GM18519 (cell line): ENCODE data around the gene SLC35C1.

Source experiments
- ATAC-seq: cut with Tn5 transposase; IDR thresholded peaks from one replicate; pipeline ENCODE4 v1.9.1; 2021; ENCODE audit warnings: mild to moderate bottlenecking, moderate library complexity; ENCODE audit not compliant: unreplicated experiment, low FRiP score

SLC35C1 gene

DNA sequence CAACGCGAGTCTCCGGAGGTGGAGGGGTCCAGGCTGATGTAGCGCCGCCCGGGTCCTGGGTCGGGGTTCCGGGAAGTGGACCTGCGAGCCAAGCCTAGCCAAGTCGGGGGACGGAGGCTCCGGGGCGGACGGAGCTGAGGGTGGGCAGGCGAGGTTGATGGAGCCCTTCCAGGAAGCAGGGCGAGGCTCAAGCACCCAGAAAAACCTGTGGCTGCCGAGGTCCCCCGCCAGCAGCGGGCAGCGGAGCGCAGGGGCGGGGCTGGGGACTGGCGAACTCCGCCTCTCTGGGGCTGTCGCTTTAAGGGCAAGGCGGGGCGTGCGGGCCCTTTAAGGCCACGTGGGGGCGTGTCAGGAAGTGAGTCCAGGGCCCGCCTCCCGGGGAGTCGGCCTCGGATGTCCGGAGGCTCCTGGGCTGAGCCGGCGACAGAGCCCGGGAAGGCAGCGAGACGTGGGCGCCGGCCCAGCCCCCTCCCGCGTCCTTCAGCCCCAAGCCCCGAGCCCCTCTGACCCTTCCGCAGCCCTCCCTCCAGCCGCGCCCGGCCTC, at the start of gene SLC35C1:
Gene SLC35C1, plus strand, starts transcription at position 389 of the 544 bp plus-strand sequence. CDS start 653 bp downstream, outside the sequence.
- ATAC-seq, result peak; percentile 80

DNA sequence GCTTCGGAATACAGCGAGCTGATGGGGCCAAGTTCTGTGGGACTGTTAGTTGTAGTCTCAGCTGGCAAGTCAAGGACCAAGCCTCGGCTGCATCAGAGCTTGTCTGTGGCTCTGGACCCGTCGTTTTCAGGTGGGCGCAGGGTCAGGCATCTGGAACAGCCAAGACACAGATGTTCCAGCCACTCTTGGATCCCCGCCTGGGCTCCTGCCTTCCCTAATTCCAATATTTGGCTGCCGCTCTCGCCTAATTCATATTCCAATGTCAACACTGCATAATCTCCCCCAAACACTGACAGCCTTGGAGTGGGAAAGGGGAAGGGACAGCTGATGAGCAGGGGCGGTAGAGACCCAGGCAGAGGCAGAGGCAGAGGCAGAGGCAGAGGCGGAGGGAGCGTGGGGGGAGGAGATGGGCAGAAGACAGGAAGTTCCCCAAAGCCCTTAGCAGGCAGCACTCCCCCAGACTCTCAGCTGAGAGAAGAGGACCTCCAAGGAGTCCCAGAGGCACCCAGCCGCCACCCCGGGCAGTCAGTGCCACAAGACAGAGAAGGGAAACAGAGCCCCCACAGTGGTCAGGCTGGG, 49.6 kb upstream of the SLC35C1 start:
- ATAC-seq, result no peak

DNA sequence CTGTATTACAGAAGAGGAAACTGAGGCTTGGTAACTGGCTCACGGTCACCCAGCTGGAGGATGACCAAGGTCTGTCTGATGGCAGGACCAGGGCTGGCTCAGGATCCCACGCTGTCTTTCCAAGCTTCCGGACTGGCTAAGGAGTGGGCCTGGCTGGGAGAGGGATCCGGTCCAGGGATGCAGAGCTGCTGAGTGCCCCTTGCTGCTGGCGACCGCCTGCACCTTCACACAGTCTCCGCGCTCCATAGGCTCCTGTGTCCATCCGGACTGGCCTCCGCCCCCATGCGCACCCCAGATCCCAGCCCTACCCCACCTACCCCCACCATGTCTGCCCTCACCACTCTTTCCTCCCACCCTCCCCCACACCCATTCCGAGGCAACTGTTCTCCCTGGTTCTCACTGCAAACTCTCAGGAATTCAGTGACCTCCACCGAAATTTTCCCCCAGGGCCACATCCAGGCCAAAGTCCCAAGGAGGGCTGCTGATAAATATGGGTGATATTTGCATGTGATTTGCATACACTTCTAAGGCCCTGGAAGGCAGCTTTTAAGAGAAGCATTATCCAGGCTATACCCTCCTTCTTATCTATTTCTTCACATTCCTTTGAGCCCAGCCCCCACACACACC, 48.5 kb upstream of the SLC35C1 start:
- no peak for ATAC-seq

DNA sequence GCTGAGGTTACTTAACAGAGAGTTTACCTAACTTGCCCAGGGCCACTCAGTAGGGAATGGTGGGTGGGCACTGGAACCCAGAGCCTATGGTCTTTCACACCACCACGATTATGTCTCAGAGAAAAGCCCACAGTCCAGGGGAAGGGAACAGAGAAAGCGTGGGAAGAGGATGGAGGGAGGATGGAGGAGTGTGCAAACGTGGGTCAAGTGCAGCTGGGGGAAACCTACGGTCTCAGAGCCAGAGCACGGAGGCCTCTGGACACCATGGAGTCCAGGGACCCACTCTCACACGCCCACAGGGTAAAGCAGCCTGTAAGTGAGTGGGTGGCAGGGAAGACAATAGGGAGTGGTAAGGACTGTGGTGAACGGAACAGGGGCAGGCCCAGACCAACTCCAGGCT, 47.3 kb upstream of the SLC35C1 start:
- ATAC-seq, result no peak

DNA sequence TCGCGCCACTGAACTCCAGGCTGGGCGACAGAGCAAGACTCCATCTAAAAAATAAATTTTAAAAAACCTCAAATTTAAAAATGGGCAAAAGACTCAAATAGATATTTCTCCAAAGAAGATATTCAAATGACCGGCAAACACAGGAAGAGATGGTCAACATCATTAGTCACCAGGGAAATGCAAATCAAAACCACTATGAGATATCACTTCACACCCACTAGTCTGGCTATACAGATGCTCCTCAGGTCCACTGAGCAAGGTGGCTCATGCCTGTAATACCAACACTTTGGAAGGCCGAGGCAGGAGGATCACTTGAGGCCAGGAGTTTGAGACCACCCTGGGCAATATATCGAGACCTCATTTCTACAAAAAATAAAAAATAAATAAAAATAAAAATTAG, 43.3 kb upstream of the SLC35C1 start:
- ATAC-seq, result no peak

DNA sequence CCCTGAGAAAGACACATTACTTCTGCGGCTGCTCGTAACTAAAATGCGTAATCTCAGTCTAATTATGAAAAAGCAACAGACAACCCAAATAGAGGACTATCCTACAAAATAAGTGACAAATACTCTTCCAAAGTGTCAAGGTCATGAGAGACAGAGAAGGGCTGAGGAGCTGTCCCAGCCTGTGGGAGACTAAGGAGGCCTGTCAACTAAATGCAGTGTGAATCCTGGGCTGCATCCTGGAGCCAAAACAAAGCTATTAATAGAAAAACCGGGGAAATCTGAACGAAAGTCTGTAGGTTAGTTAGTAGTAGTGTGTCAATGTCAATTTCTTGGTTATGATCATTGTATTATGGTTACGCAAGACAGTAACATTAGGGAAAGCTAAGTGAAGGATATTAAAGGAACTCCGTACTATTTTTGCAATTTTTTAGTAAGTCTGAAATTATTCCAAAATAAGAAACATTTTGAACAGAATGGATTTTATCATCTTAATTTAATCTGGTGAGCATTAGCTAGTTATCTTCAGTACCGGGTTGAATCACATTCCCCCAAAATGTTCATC, 39.8 kb upstream of the SLC35C1 start:
- no peak for ATAC-seq

DNA sequence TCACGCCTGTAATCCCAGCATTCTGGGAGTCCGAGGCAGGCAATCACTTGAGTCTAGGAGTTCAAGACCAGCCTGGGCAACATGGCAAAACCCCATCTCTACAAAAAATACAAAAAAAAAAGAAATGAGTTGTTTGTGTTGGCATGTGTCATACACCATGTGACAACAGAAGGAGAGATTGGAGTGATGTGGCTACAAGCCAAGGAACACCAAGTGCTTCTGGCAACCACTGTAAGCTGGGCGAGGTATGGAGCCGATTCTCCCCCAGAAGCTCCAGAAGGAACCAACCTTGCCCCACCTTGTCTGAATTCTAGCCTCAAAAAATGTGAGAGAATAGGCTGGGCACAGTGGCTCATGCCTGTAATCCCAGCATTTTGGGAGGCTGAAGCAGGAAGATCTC, 39.1 kb upstream of the SLC35C1 start:
- ATAC-seq, result no peak

DNA sequence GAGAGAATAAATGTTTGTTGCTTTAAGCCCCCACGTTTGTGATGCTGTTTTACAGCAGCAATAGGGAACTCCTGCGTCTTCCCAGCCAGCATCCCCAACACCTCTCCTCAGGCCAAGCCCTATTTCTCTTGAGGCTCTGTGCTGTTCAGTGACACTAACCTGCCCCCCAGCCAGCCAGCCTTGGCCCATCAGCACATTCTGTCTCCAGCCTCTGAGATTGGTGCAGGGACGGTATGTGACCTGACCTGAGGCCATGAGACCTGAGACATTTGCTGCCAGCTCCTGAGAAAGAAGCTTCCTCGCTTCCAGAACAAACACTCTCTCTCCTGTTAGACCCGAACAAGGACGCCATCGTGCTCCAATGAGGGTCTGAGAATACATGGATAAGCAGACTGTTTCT, 38.5 kb upstream of the SLC35C1 start:
- no peak for ATAC-seq

DNA sequence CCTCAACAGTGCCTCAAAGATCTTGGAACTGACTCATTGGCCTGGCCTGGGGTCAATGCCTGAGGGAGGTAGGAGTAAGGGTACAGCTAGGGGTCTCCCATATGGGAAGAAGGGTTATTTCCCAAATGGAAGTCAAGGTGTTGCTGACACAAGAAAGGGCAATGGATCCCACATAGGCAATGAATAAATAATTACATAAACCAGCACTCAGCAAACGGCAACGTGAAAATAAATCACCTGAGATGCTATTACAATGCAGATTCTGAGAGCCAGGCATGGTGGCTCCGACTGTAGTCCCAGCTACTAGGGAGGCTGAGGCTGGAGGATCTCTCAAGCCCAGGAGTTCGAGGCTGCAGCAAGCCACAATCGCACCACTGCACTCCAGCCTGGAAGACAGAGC, 36.5 kb upstream of the SLC35C1 start:
- ATAC-seq, result no peak

DNA sequence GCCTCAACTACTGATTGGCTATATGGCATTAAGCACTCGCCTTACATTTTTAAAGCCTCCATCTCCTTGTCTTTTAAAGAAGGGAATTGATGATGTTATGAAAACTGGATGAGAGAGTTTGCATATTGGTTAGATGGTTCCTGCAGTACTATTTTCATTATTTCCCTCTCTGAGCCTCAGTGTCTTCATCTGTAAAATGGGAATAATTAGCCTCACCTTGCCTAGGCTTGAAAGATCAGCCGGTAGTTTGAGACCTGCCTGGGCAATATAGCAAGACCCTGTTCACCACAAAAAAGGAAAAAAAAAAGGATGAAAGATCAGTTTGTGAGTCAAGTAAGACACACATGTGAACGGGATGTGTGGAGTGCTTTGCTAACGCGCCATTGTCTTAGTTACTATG, 35.0 kb upstream of the SLC35C1 start:
- ATAC-seq, result no peak

DNA sequence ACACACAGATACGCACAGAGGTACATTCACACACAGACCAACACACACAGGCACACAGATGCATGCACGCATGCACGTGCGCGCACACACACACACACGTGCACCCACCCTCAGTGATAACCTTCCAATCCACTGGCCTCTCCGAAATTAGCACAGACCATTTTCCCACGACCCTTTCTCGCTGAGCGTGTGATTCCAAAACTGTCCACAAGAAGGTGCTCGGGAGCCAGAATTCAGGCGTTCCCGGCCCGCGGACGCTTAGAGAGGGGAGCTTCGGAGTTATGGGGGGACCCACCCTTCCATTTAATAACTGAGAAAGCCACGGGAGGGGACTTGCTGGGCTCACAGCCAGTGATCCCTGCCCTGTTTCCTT, 33.8 kb upstream of the SLC35C1 start:
- no peak for ATAC-seq

DNA sequence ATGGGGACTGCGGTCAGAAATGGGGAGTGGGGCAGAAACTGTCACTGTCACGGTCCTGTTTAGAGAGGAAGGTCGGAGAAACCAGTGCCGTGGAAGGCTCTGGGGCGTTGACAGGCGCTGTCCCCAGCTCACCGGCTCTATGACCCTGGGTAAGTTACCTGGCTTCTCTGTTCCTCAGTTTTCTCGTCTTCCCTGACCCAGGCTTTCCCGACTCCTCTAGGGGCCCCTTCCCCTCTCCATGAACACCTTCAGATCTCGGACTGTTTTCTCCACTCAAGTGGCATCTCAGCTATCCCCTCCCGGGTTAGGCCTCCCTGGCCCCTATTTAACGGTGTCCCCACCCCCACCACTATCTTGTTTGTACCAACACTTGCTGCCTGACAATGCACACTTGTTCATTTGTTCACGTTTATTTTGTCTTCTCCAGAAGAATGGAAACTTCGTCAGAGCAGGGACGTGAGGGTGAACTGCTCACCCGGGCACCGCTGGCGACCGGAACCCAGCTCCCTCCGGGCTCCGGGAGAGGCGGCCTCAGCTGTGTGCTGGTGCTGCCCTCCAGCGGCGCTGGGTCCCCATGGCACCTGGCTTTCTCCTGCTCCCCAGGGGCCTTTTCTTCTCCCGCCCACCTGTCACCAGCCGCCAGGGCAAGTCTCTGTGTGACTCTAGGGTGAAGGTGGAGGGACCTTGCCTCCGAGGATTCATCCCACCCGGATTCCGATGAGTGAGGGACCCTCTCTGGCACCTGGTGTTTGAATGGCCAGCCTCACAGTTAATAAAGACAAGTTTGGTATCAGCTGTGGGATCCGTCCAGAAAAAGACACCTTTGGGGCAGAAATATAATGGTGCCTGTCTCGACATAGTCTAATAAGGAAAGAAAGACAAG, 33.1 kb upstream of the SLC35C1 start:
- peak; percentile 67 for ATAC-seq

DNA sequence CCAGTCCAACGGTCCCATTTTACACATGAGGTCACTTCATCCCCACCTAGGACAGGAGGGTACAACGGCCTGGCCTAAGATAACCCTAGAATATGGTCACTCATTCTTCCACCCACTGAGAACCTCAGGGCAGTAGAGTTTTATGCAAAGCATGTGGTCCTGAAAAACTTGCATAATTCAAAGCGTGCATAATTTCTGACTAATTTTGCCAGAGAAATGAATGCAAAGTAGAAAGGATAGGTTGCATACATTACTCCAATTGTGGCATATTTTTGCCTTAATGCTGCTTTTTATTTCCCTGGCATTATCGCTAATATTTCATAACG, 32.5 kb upstream of the SLC35C1 start:
- ATAC-seq, result no peak

DNA sequence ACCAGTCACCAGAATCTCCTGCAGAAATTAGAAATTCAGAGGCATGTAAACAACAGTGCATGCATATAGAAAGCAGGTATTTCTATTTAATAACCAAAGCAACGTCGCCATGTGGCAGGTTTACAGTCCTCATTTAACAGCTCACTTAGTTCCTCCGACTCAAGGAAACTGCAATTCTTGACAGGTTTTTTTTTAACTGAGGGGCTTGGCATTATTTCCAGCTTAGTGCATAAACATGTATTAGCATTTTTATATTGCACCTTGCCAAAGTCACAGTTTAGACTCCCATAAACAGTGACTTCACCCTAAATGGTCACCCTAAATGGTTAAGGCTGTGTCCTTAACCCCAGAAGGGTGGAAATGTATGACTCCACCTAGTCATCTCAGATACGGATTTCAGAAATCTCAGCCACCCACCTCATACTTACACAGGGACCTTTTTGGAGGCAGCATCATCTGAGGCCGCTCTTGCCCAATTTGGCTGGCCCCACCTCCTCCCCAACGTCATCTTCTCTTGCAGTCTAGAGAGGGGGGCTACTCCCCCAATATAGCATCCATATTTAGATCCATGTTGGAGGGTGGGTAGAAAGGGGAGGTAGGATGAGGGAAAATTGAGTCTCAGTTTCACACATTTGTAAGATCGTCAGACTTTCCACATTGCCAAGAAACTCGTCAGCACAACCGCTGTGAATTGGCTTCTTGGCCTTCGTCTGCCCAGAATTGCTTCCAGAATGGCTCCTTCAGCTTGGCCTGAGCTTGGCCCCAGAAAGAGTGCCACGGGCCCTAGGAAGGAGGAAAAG, 31.8 kb upstream of the SLC35C1 start:
- no peak for ATAC-seq

DNA sequence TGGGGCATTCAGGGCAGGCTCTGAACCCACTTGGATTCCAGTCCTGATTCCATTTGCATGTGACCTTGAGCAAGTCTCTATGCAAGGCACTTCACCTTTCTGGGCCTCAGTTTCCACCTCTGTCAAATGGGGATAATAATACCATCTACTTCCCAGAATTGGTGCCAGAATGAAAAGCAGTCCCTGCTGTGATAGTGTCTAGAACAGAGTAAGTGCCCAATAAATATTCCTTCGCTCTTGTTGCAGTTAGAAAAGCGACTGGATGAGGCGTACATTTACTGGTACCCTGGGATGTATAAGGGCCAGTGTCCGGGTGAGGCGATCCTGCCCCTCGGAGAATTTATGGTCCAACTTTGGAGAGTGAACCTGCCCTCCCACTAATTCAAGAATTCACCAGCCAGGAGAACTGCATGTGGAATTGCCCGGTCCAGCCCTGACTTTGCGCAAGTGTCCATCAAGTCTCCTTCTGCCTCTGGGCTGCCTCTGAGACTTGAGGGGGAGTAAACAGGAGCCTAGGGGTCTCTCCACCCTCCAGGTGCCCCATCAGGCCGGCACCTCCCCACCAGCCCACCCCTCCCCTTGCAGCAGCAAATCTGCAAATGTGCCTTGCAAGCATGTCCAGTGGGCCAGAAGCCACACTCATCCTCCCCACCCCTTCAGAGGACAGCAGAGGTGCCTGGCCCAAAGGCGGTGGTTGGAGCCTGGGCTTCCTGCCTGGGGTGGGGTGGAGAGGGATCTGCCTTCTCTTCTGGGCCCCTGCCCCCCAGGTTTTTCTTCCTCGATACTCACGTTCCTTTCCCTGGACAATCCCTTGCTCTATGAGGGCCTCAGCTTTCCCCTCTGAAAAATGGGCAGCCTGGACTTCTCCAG, 30.9 kb upstream of the SLC35C1 start:
- ATAC-seq, result no peak

DNA sequence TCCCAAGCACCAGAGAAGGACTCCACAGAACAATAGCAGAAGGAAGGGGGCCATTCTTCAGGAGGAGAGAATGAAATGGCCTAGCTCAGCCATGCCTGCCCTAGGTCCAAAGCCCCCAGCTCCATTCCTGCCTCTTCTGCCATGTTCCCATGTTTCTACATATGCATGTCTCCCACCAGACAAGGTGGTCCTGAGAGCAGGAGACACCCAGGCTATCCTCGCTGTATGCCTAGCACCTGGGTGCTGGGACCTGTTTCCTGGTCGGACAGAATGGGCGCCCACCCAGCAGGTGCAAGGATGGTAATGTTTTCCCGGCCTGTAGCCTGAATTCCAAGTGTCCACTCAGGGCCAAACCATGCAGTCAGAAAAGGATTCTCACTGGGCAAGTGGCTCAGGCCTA, 30.2 kb upstream of the SLC35C1 start:
- ATAC-seq, result no peak

DNA sequence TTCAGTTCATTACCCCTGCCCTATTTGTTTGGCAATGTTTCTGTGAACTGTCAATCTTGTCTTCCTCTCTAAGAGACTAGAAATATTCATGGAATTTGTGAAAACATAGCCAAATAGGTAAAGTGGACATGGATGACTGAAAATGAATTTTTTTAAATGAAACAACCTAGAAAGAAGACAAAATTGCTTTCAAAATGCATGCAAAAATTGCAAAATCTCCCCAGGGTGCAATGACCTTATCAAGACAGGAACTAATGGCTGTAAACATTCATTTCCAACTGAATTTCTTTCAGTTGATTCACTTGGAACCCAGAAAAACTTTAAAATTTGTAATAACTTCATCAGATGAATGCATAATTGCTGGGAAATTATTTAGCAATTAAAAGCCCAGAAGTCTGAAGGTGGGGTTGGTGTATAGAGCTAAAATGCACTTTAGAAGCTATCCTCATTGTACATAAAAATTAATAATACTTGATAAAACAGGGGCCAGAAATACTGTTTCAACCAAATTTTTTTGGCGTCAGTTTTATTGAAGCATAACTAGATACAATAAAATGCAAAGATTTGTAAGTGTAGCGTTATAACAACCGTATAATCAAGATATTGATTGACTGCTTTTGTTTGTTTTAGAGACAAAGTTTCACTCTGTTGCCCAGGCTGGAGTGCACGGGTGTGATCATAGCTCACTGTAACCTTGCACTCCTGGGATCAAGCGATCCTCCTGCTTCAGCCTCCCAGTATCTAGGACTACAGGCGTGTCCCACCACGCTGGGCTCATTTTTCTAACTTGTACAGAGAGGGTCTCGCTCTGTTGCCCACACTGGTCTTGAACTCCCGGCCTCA, 27.6 kb upstream of the SLC35C1 start:
- ATAC-seq, result no peak

DNA sequence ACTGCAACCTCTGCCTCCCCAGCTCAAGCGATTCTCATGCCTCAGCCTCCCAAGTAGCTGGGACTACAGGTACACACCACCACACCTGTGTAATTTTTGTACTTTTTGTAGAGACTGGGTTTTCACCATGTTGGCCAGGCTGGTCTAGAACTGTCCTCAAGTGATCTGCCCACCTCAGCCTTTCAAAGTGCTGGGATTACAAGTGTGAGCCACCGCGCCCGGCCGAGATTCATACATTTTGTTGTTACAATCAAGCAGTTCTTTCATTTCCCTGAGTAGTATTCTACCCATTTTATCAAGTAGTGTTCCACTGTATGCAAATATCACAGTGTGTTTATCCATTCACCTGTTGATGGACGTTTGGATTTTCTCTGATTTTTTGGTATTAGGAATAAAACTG, 26.6 kb upstream of the SLC35C1 start:
- no peak for ATAC-seq

DNA sequence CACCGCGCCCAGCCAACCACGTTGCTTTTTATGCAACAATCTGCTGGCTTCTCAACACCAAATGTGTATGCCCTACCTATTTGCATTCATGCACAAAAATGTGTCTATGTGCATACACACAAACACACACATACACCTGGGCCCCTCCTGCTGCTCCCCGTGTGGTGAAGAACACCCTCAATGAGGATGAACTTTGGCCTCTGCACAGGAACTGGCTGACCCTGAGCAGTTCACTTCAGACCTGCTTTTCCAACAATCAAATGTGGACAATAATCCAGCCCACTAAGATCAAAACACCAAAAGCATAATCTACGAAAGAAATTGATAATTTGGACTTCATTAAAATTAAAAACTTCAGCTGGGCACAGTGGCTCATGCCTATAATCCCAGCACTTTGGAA, 25.3 kb upstream of the SLC35C1 start:
- ATAC-seq, result no peak
